ENCODE data around the gene MMP17.

Gene MMP17

DNA sequence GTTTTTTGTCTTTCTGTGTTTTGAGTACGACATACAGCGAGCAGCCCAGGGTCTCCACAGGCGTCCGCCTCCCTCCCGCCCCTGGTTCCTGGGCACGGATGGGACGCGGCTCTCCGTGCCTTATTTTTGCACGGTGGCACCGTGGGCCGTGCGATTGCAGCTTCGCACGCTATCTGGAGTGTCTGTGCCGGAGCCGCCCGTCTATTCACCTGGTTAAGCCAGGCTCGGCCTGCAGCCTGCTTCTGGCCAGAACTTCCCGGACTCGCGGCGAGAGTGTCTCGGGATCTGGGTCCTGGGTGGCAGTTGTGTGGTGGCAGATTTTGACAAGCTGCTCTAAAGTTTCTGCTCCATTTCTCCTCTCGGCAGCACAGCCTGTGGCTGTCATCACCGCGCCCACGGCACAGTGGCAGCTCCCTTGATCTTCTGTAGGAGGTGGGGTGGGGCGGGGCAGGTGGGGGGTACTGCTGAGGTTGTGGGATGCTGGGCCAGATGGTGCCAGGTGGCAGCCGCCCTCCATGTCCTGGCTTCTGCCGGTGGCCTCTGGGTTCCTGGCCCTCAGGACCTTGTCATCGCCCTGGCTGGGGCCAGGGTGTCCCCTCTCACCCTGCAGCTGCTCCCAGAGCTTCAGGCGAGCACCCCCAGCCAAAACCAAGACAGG is 2.9 kb downstream of the MMP17 start:
- peak in 1 of 2 experiments; percentile 51 for DNase-seq

DNA sequence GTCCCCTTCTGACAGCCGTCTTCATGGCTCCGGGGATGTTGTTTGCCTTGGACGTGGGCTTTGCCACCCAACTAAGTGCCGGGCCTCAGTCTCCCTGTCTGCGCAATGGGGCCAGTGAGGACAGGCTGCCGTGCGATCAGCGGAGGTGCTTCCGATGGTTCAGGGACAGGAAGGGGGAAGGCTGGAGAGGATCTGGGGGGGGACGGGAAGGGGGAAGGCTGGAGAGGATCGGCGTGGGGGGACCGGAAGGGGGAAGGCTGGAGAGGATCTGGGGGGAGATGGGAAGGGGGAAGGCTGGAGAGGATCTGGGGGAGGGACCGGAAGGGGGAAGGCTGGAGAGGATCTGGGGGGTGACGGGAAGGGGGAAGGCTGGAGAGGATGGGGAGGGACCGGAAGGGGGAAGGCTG is 3.4 kb downstream of the MMP17 start:
- DNase-seq: peak; percentile 70 to 78

DNA sequence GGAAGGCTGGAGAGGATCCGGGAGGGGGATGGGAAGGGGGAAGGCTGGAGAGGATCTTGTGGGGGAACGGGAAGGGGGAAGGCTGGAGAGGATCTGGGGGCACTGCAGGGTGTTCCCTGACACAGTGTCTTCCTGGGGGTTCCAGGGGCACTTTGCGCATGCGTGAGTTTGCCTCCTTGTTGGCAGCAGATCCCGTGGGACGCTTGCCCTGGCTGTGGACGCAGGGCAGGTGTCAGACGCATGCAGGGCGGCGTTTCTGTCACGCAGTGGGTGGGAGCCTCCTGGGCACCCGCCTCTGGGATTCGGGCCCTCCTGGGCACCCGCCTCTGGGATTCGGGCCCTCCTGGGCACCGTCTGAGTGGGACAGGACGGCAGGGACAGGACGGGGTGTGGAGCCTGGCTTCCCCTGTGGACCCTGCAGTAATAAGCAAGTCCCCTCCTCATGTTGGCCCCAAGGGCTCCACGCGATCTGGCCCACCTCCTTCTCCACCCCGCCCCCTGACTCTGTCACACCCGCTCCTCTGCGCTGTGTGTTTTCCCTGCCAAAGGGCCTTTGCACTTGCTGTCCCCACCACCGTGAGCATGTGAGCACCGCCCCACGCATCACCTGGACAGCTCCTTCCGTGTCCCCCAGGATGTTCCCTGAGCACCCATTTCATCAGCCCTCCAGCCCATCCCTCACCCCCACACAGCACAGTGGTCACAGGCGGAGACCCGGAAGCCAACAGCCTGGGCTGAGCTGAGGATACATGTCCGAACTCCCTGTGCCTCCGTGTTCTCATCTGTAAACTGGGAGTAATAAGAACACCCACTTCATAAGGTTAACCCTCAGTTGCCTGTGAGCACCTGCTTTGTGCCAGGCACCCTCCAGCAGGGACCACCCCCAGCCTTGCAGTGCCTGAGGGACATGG is 4.4 kb downstream of the MMP17 start:
- DNase-seq: peak; percentile 65 to 67

DNA sequence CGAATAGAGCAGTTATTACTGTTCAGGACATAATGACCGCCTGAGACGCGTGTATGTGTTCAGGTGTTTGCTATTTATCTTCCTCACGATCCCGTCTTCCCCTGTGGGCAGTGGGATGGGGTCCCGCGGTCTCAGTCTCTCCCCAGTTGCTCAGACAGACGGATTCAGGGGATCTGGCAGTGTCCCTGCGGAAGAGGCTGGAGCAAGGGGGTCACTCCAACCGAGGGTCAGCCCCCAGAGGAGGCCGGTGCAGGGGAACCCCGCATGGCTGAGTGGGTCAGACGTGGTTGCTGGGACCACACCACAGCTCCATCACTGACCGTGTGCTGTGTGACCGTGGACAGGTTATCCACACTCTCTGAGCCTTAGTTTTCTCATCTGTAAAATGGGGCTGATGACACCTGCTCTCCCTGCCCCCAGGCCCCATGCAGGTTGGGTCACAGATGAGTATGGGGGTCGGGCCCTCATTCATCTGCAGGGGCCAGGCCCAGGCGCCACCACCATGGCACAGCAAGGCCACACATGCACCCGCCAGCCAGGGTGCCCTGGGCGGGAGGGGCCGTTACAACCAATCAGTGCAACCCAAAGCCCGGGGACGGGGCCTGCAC is 5.2 kb downstream of the MMP17 start:
- DNase-seq: no peak

DNA sequence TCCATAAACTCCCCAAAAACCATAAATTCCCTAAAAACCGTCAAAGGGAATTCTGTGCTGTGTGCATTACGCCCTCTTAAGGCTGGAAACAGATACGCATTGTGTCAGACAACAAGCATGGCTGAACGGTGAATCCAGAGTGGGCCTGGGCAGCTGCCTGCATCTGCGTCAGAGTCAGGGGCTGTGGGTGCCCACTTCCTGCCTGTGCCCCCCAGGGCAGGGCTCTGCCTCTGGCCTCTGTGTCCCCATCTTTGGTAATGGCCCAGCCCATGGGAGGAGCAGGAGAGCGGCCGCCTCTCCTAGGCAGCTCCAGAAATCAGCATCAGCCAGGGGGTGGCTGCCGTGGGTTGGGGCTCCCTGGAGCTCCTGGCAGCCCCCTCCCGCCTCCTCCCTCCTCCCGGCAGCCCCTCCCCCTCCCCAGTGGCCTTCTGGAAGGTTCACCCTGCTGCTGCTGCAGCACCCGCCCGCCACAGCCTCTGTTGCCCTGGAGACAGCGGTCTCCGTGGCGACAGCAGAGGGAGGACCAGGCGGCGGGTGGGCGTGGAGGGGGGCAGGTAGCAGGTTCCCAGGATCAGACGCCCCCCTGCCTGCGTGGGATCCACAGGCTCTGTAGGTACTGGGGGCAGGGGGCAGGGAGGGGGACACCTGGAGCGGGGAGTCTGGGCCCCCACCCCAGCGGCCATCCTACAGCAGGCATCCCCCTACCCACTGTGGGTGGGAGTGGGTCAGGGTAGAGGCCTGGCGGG is 5.9 kb downstream of the MMP17 start:
- DNase-seq: peak in 1 of 2 experiments; percentile 24

DNA sequence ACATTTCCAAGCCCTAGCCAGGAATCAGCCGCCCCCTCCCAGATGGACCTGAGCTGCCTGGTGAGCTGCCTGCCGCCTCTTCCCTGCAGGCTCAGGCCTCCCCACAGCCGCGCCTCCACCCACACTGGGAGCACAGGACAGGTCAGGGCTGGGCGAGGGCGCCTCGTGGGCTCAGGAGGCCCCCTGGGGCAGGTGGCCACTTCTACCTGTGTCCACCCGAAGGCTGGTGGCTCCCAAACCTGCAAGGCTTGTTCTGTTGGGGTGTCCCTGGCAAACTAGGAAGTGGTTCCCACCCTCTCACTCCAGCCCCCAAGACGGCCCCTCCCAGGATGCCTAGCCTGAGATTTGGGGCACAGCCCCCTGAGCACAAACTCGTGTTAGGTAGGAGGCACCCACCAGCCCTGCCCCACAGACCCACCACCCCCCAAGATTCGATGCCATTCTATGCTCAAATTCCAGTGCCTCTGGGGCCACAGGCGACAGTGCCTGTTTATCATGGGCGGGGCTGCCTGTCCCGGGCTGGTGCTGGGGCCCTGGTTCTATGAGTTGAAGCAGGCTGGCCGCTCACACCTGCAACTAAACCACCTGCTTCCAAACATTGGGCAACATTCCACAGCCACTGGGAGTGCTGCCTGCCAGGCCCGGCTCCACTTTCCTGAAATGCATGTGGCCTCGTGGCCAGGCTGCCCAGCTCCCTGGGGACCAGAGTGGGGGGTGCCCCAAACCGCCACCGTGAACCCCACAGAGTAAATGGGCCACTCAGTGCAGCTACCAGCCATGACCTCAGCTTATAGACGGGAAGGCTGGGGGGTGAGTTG is 6.8 kb downstream of the MMP17 start:
- no peak for DNase-seq

DNA sequence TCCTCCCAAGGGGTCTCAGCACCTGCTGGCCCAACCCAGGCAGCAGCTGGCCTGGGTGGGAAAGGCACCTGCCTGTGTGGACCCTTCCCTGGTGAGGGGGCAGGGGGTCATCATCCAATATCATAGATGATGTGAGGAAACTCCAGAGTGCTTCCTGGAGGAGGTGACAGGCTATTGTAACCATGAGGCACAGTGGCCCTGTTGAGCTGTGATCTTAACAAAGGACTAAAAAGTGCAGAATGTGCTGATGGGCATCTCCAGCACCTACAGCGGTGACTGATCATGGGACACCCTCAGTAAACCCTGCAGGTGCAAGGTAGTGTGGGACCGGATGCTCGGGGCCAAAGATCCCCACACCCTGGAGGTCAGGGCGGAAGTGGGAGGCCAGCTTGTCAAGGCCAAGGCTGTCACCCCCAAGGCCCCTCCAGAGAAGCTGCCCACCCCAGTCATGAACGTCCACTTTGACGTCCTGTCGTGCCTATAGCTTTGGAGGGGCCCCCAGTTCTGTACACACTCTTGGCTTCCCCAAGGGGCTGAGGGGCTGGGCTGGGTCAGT is 7.5 kb downstream of the MMP17 start:
- no peak for DNase-seq

DNA sequence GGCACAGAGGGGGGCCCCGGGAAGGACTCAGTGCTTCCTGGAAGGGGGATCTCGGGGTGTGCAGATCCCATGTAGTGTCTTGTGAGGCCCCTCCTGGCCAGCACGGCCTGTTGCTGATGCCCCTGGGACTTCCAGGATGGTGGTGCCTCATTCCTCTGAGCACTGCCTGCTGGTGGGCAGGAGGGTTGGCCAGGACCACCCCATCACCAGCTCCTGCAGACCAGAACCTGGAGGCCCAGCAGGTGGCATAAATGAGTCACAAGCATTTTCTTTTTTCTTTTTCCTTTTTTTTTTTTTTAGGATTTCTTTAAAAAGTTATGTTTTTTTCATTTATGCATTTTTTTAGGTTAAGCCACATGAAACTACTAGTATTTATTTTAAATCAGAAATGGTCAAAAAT is 8.0 kb downstream of the MMP17 start:
- DNase-seq: peak in 1 of 2 experiments; percentile 17

DNA sequence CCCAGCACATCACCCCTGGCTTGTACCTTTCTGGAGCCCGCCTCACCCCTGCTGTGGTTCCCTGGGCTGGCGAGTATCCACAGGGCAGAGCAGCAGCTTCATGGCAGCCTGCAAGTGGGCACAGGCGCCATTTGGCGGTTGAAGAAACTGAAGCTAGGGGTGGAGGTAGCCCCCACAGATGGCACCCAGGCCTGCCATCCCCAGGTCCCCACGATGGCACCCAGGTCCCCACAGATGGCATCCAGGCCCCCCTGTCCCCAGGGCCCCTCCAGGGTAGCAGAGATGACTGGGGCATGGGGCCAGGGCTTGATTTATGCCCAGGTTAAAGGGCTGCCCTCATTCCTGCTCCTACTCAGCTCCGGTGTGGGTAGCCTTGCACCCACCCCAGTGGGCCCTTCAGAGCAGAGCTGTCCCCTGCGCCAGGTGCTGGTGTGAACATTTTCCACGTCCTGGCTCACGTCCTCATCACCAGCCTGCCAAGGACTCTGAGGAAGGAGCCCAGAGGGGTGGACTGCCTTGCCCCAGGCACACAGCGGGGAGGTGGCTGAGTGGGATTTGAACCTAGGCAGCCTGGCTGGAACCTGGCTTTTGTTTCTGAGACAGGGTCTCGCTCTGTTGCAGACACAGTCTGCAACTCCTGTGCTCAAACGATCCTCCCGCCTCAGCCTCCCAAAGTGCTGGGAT is 8.7 kb downstream of the MMP17 start:
- DNase-seq: no peak

DNA sequence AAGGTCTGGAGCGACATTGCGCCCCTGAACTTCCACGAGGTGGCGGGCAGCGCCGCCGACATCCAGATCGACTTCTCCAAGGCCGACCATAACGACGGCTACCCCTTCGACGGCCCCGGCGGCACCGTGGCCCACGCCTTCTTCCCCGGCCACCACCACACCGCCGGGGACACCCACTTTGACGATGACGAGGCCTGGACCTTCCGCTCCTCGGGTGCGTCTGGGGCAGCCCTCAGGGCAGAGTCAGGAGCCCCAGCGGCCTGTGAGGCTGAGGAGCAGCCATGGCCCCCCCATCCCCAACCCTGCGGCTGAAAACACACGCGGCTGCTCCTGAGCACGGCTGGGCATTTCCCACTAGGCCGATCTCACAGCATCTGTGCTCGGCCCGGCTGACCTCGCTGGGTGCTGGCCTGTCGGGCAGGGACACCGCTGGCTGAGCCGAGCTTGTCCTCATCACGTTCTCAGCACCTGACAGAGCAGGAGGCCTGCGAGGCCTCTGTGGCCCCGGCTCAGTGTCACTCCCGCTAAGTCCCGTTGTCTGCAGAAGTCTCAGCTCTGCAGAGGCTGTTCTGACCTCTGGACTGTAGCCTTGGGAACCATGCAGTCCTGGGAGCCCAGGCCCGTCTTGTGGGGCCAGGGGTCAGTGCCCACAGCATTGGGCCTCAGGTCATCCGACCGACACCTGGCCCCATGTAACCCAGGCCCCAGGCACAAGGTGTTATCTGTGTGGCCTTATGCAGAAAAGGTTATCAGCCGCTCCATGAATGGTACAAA is 12.6 kb downstream of the MMP17 start:
- no peak for DNase-seq

DNA sequence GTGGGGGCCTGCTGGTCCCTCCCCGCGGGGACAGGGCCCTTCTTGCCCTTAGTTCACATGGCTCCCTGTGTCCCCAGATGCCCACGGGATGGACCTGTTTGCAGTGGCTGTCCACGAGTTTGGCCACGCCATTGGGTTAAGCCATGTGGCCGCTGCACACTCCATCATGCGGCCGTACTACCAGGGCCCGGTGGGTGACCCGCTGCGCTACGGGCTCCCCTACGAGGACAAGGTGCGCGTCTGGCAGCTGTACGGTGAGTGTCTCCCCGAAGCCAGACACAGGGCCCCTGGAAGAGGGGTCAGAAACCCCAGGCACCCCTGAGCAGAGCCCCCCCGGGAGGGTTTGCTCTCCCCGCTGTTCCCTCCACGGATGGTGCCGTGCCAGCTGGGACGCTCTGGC is 13.4 kb downstream of the MMP17 start:
- DNase-seq: no peak

DNA sequence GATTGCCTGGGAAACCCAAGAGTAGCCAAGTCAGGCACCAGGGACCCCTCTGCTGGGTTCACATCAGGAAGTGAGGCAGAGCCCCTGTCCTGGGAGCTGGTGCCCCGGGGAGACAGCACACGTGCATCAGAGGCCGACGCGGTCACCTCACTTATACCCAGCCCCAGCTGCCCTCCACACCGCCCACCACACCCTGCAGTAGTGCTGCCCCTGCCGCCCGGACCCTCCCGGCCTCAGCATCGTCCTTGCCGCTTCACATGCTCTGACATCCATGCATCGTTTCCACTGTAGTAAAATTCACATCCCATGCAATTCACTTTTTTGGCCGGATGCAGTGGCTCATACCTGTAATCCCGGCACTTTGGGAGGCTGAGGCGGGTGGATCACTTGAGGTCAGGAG is 14.0 kb downstream of the MMP17 start:
- DNase-seq: no peak

DNA sequence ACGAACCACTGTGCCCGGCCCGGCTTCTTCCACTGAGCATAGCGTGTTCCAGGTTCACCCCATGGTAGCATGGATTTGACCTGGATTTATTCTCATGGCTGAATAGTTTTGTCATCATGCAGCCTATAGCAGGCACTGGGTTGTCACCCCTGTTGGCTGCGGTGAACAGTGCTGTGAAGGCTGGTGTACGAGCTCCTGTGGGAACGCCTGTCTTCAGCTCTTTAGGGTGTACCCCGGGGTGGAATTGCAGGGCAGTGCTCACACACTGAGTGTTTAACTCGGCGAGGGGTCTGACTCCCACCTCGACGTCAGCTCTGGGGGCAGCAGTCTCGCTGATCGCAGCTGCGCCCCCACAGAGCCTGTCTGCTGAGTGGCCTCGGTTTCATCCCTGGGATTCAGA is 15.3 kb downstream of the MMP17 start:
- DNase-seq: no peak

DNA sequence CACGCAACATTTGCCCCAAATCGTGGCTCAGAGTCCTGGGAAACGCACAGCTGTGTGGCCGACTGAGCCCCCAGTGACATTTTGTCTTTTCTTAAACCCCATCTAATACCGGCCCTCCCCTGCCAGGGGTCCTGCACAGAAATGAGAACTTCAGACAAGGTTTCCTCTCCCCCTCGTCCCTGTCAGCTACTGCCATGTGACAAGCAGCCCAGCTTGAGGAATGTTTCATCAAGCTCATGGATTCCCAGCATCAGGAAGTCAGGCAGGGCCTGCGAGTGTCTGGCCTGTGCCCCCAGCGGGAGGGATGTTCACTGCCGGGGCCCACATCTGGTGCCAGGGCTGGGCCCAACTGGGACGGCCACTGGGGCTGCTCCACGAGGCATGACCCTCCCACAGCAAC is 15.9 kb downstream of the MMP17 start:
- no peak for DNase-seq

DNA sequence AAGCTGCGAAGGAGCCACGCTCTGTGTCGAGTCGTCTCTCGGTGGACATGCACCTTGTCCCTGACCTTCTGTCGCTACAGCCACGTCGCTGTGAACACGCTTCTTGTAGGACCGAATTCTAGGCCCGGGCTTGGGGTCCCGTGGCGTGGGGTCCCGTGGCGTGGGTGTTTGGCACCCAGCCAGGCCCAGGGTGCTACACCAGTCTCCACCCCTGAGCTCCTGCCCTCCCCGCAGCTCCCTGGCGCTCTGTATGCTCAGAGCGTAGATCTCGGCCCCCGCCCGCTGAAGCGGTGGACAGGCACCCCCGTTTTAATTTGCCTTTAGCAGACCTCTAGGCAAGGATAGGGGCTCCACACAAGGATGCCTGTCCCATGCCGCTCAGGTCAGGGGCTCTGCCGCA is 16.5 kb downstream of the MMP17 start:
- no peak for DNase-seq

DNA sequence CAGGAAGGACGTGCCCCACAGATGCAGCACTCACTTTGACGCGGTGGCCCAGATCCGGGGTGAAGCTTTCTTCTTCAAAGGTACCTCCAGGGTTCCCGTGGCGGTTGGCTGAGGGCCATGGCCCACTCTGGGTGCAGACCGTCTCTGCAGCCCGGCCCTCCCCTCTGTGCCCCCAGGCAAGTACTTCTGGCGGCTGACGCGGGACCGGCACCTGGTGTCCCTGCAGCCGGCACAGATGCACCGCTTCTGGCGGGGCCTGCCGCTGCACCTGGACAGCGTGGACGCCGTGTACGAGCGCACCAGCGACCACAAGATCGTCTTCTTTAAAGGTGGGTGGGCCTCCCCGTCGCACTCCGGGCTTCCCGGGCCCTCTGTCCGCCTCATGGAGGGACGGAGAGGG is 16.9 kb downstream of the MMP17 start:
- DNase-seq: no peak

DNA sequence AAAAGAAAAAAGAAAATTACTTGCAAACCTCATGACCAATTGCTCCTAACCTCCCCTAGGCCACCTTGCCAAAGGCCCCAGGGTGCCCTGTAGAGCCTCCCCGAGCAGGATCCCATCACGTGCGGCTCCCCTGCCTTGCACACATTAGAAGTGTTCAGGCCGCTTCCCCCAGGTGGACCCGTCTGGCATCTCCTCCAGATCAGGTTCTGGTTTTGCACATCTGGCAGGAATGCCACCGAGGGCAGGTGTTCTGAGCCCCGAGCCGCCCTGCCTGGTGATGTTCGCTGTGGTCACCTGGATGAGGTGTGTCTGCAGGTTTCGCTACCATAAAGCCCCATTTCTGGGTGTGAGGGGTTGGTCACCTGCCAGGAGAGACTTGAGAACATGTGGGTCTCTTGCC is 19.3 kb downstream of the MMP17 start:
- DNase-seq: no peak

DNA sequence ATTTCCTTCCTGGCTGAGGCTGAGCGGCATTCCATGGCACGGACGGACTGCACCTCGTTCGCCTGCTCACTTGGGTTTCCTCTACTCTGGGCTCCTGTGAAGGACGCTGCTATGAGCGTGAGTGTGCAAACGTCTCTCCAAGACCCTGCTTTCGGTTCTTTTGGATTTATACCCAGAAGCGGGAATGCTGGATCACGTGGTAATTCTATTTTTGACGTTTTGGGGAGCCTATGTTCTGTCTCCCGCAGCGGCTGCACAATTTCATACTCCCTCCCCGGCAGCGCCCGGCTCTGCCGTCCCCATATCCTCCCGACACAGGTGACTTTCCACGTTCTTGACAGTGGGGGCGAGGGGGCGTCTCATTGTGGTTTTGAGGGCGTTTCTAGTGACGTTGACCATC is 20.6 kb downstream of the MMP17 start:
- DNase-seq: no peak

DNA sequence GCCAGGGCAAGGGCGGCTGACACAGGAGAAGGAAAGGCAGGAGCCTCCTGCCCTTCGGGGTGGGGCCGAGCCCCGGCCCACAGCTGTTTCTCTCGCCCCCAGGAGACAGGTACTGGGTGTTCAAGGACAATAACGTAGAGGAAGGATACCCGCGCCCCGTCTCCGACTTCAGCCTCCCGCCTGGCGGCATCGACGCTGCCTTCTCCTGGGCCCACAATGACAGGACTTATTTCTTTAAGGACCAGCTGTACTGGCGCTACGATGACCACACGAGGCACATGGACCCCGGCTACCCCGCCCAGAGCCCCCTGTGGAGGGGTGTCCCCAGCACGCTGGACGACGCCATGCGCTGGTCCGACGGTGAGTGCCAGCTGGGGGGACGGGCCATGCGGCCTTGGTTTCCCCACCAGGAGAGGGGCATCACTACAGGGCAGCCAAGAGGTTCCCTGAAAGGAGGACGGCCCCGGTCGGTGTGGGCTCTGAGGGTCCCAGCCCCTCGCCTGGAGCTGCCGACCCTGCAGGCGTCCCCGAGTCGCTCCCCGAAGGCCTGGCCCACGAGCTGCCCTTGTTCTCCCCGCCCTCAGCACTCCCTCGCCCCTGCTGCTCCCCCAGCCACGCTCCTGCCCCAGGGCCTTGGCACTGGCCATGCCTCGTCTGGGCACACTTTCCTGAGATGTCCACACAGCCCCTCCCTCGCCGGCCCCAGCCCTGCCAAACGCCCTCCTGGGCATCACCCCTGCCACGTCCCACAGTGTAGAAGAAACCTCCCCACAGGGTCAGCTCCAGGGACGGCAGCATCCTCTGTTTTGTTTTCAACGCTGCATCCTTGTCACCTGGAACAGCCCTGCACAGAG is 21.7 kb downstream of the MMP17 start:
- DNase-seq: no peak
